GM18499 (cell line): ENCODE results near the gene GPN1.
"Not testable (repeated sequence)": the region's sequence is repeated elsewhere in the genome, so short reads cannot be mapped to it uniquely, and the experiment has no call there.

Experiments
- ATAC-seq: cut with Tn5 transposase; IDR thresholded peaks from one replicate; pipeline ENCODE4 v1.9.1; 2021; ENCODE audit warnings: moderate number of reproducible peaks; ENCODE audit not compliant: insufficient read depth, unreplicated experiment

The GPN1 gene

GRCh38 chr2:27664622-27665363 lies 35.9 kb downstream of the GPN1 start:
- ATAC-seq: no peak

GRCh38 chr2:27667446-27667845 lies 38.6 kb downstream of the GPN1 start:
- no peak for ATAC-seq

GRCh38 chr2:27671235-27671634 lies 42.4 kb downstream of the GPN1 start:
- no peak for ATAC-seq

GRCh38 chr2:27672723-27673486 lies 44.1 kb downstream of the GPN1 start:
- ATAC-seq: no peak

GRCh38 chr2:27680571-27680970 lies 51.7 kb downstream of the GPN1 start:
- no peak for ATAC-seq

- ATAC-seq: no peak
These were observed 53.0 kb downstream of the GPN1 start for GRCh38 chr2:27681841-27682240.

GRCh38 chr2:27682334-27682771 lies 53.5 kb downstream of the GPN1 start:
- ATAC-seq: not testable (repeated sequence)

GRCh38 chr2:27683390-27684071 lies 54.7 kb downstream of the GPN1 start:
- no peak for ATAC-seq

GRCh38 chr2:27685006-27685405 lies 56.2 kb downstream of the GPN1 start:
- ATAC-seq: not testable (repeated sequence)

GRCh38 chr2:27685577-27685976 lies 56.7 kb downstream of the GPN1 start:
- ATAC-seq: no peak

GRCh38 chr2:27687232-27687631 lies 58.4 kb downstream of the GPN1 start:
- no peak for ATAC-seq

GRCh38 chr2:27689424-27689823 lies 60.6 kb downstream of the GPN1 start:
- no peak for ATAC-seq

GRCh38 chr2:27690052-27690451 lies 61.2 kb downstream of the GPN1 start:
- no peak for ATAC-seq

GRCh38 chr2:27697660-27698059 lies 68.8 kb downstream of the GPN1 start:
- no peak for ATAC-seq
